Body of pancreas (tissue), 4 donors: Measurements from ENCODE around the gene ARSA. TPM values are rescaled to one million over a fixed set of nuclear protein-coding genes. Genes with fewer than 3 reads are reported as not detected.
"Not testable (repeated sequence)": the region's sequence is repeated elsewhere in the genome, so short reads cannot be mapped to it uniquely, and the experiment has no call there.

Experiments used
- ATAC-seq: fragments of 150-250 bp; one replicate; pipeline ENCODE4 v1.9.1; 2016
- DNase-seq, 4 donors: peaks; one replicate each; pipeline ENCODE4 v3.0.0-alpha.2; 2019
- H3K27ac ChIP-seq, 4 donors: fragments of 200-600 bp; sonication (generic); 1 replicate in 3 of 4; 2 replicates in 1 of 4; pipeline versions ENCODE4 v1.5.1 to v1.6.1; 2016 to 2019; ENCODE audit warnings: mild to moderate bottlenecking in 1 of 4, mixed read lengths in 1 of 4, moderate library complexity in 1 of 4
- H3K27me3 ChIP-seq, 2 donors: fragments of 200-600 bp; sonication (generic); one replicate each; pipeline ENCODE4 v1.6.0; 2016; ENCODE audit warnings: mild to moderate bottlenecking in 1 of 2
- H3K36me3 ChIP-seq, 2 donors: fragments of 200-600 bp; sonication (generic); replicated peaks in 1 of 2; 2 replicates each; pipeline ENCODE4 v1.5.1; 2016; ENCODE audit warnings: low read depth in 2 of 2; ENCODE audit not compliant: insufficient read depth in 1 of 2
- H3K4me1 ChIP-seq: fragments of 200-600 bp; sonication (generic); one replicate; pipeline ENCODE4 v1.6.0; 2016
- H3K4me3 ChIP-seq, 2 donors: fragments of 200-600 bp; sonication (generic); 1 replicate in 1 of 2; 2 replicates in 1 of 2; pipeline ENCODE4 v1.5.1; 2016 to 2019
- H3K9me3 ChIP-seq, 3 donors: fragments of 200-600 bp; sonication (generic); 1 replicate in 2 of 3; 2 replicates in 1 of 3; pipeline ENCODE4 v1.5.1; 2016
- POLR2A ChIP-seq, 3 donors: fragments of 450-650 bp; IDR thresholded peaks; one replicate each; pipeline ENCODE4 v1.6.1; 2016; ENCODE audit warnings: antibody characterized with exemption in 3 of 3, mild to moderate bottlenecking in 2 of 3
- WGBS, 2 donors: methylation state at CpG; one replicate each; pipeline ENCODE4 v1.1.5; 2017; 5-methylcytosine and 5-hydroxymethylcytosine counted together
- intact Hi-C: fragments of 100-400 bp; cut with DNase I; formaldehyde crosslinking; loops from one replicate; pipeline ENCODE4 v1.15.1; 2023
- total RNA-seq, 2 donors: library from RNA; depleted of rRNA; stranded (reverse); fragments of >200 nt; gene quantifications; one replicate each; pipeline ENCODE4 v1.1.0, GENCODE V29; 2016
- TF ChIP-seq, protein P1 (sequence below), 7 experiments: fragments of 450-650 bp in 4 of 7; fragments of 200-600 bp in 3 of 7; sonication (generic) in 3 of 7; IDR thresholded peaks; one replicate each; pipeline ENCODE4 v1.5.1; 2016 to 2019; ENCODE audit warnings: antibody characterized with exemption in 7 of 7

Gene ARSA
- total RNA-seq, 2 donors from 2014 or later: 47.0 to 84.7 TPM

DNA sequence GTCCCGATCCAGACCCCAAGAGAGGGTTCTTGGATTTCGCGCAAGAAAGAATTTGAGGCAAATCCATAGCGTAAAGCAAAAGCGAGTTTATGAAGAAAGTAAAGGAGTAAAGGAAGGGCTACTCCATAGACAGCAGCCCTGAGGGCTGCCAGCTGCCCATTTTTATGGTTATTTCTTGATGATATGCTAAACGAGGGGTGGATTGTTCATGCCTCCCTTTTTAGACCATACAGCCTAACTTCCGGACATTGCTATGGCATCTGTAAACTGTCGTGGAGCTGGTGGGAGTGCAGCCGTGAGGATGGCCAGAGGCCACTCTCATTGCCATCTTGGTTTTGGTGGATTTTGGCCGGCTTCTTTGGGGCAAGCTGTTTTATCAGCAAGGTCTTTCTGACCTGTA is 25.3 kb upstream of the ARSA start:
- no peak for DNase-seq
- no peak for ATAC-seq
- TF ChIP-seq, protein P1, sequence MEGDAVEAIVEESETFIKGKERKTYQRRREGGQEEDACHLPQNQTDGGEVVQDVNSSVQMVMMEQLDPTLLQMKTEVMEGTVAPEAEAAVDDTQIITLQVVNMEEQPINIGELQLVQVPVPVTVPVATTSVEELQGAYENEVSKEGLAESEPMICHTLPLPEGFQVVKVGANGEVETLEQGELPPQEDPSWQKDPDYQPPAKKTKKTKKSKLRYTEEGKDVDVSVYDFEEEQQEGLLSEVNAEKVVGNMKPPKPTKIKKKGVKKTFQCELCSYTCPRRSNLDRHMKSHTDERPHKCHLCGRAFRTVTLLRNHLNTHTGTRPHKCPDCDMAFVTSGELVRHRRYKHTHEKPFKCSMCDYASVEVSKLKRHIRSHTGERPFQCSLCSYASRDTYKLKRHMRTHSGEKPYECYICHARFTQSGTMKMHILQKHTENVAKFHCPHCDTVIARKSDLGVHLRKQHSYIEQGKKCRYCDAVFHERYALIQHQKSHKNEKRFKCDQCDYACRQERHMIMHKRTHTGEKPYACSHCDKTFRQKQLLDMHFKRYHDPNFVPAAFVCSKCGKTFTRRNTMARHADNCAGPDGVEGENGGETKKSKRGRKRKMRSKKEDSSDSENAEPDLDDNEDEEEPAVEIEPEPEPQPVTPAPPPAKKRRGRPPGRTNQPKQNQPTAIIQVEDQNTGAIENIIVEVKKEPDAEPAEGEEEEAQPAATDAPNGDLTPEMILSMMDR (IDR thresholded peaks at IDR 0.05): no peak
- no peak for TF ChIP-seq POLR2A (IDR thresholded peaks at IDR 0.05)
- WGBS, 2 donors: 72 to 80% methylated on average over 10 of the region's 10 CpGs
- no peaks in the 10 kb centered on the region for H3K4me1 ChIP-seq
- intact Hi-C loops: no loop called here
- H3K4me3 ChIP-seq: no peak overlapping the region
- H3K36me3 ChIP-seq: no peaks in the 10 kb centered on the region
- H3K27me3 ChIP-seq: no peaks in the 10 kb centered on the region
- no peak overlapping the region for H3K27ac ChIP-seq
- no peaks in the 10 kb centered on the region for H3K9me3 ChIP-seq

DNA sequence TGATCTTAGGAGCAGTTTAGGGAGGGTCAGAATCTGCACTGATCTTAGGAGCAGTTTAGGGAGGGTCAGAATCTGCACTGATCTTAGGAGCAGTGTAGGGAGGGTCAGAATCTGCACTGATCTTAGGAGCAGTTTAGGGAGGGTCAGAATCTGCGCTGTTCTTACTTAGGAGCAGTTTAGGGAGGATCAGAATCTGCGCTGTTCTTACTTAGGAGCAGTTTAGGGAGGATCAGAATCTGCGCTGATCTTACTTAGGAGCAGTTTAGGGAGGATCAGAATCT is 15.8 kb upstream of the ARSA start:
- H3K4me3 ChIP-seq: not testable (repeated sequence)
- 68 to 71% methylated on average over 3 of the region's 3 CpGs for WGBS, 2 donors

DNA sequence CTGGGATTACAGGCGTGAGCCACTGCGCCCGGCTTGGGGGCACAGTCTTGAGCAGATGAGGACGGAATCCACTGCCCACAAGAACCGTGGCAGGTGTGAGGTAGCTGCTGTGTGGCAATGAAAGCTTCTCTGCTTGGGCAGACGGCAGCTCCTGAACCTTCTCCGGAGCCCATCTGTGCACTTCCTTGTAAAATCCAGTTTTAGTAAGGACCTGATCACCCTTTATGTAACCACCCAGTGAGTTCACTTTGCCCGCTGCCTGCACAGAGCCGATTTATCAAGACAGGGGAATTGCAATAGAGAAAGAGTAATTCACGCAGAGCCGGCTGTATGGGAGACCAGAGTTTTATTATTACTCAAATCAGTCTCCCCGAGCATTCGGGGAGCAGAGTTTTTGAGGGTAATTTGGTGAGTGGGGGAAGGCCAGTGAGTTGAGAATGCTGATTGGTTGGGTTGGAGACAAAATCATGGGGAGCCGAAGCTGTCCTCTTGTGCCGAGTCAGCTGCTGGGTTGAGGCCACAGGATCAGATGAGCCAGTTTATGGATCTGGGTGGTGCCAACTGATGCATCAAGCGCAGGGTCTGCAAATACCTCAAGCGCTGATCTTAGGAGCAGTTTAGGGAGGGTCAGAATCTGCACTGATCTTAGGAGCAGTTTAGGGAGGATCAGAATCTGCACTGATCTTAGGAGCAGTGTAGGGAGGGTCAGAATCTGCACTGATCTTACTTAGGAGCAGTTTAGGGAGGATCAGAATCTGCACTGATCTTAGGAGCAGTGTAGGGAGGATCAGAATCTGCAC is 15.3 kb upstream of the ARSA start:
- DNase-seq, intact Hi-C loops, H3K4me3 ChIP-seq, H3K36me3 ChIP-seq, ATAC-seq, H3K9me3 ChIP-seq, H3K4me1 ChIP-seq, H3K27ac ChIP-seq, H3K27me3 ChIP-seq: not testable (repeated sequence)
- WGBS, 2 donors: 78 to 82% methylated on average over 15 to 17 of the region's 17 CpGs

More for the DNA sequence above, 15.8 kb upstream of the ARSA start:
- H3K36me3 ChIP-seq, H3K27ac ChIP-seq, H3K27me3 ChIP-seq, intact Hi-C loops, ATAC-seq, DNase-seq, H3K4me1 ChIP-seq, H3K9me3 ChIP-seq: not testable (repeated sequence)

DNA sequence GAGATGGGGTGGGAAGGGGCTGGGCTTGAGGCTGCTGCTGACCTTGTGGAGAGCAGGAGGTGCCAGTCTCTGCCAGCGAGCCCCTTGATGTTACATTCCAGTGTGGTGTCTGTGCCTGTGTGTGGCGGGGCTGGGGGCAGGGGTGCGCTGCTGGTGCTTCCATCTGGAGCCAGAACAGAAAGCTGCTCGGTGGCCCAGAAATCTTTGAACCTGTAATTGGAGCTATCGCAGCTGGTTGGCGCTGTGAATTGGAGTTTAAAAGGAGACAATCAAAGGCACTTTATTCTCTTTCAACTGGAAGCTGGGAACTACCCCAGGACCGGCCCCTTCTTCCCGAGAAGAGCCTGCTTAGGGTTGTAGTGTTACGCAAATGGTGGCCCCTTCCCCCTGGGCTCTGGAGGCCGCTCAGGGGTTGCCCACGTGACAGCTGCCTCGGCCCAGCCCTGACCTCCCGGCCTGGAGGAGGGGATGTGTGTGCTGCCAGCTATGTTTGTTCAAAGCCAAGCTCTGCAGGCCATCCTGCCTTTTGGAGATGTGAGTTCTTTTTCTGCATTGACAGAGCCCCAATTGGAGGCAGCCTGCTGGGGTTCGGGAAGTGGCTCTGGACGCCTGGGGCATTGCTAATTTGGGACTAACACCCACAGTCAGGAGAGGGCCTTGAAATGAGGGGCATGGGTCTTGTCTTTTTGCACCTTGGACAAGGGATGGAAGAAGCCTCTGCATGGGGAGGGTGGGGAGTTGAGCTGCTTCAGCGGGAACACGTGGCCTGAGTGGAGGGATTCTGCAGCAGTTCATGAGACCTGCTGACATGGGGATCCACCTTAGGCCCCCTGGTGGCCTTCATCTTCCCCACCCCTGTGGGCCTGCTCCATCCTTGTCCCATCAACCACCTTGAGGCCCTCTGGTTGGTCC is 14.0 kb upstream of the ARSA start:
- Histone ChIP-seq H3K36me3 (no peaks in the 10 kb centered on the region), H3K27ac (no peak overlapping the region), H3K27me3 (peaks cover 0 to 10% of the 10 kb centered on the region in 2 donors), H3K4me1 (peaks cover 7% of the 10 kb centered on the region), H3K4me3 (no peak overlapping the region), H3K9me3 (no peaks in the 10 kb centered on the region)
- ATAC-seq (peak; percentile 18), DNase-seq (no peak)
- WGBS, 2 donors: 32 to 49% methylated on average over 7 to 17 of the region's 17 CpGs
- TF ChIP-seq, protein P1 (IDR thresholded peaks at IDR 0.05): peak in 2 of 7 experiments; percentile 8 to 20
- TF ChIP-seq POLR2A (IDR thresholded peaks at IDR 0.05): no peak
- intact Hi-C loops: no loop called here

DNA sequence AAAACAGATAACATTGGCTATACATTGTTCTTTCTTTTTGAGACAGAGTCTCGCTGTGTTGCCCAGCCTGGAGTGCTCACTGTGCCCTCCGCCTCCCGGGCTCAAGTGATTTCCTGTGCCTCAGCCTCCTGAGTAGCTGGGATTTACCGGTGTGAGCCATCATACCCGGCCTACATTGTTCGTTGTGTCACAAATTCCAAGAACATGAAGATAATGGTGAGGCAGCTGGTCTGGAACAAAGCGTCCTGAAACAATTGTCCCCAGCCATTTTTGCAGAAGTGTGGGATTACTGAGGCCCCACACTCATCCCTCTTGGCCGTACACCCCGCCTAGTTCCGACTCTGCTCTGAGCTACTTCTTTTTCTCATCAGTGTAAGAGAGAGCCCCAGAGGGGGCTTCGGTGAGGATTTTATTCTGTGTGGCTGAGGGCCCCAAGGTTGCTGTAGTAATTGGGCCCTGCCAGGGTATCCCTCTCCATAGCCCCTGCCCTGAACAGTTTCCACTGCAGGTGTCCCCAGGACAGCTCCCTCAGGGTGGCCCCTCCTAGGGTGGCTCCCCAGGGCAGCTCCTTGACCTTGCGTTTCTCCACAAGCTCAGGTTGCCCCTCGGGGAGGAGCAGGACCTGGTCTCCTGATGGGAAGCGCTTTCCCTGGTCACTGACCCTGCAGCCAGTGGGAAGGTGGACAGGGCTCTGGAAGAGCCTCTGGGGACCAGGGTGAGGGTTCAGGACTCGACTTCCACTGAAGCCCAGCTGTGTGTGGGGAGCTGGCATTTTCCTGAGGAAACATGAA is 13.1 kb upstream of the ARSA start:
- no peak for TF ChIP-seq POLR2A (IDR thresholded peaks at IDR 0.05)
- TF ChIP-seq, protein P1 (IDR thresholded peaks at IDR 0.05): no peak
- Histone ChIP-seq H3K27me3 (peaks cover 0 to 7% of the 10 kb centered on the region in 2 donors), H3K36me3 (no peaks in the 10 kb centered on the region), H3K4me1 (peaks cover 7% of the 10 kb centered on the region), H3K9me3 (no peaks in the 10 kb centered on the region), H3K4me3 (no peak overlapping the region), H3K27ac (no peak overlapping the region)
- WGBS, 2 donors: 72% methylated on average over 12 to 15 of the region's 15 CpGs
- DNase-seq (no peak), ATAC-seq (no peak)
- intact Hi-C loops: no loop called here

DNA sequence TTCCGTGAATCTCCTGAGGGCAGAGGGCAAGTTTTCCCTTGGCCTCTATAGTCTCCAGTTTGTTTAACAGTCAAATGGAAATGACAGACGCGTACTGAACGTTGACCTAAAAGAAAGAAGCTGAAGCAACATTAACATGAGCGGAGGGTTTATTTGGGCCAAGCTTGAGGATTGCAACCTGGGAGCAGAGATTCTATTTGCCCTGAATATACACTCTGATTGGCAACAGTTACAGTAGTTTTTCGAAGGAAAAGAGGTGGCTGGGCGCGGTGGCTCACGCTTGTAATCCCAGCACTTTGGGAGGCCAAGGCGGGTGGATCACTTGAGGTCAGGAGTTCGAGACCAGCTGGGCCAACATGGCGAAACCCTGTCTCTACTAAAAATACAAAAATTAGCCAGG is 12.3 kb upstream of the ARSA start:
- H3K36me3 ChIP-seq, ATAC-seq, H3K4me1 ChIP-seq, H3K4me3 ChIP-seq, H3K27ac ChIP-seq, H3K9me3 ChIP-seq, DNase-seq, intact Hi-C loops, H3K27me3 ChIP-seq: not testable (repeated sequence)
- WGBS, 2 donors: 90 to 91% methylated on average over 12 of the region's 12 CpGs
